ENCODE measurements around the gene COL4A2.

COL4A2 gene

GRCh38 chr13:110551284-110551683 is 244.2 kb downstream of the COL4A2 start:
- DNase-seq (ENCODE audit: low read depth) = no peak
- no peak overlapping the region for H3K4me3 ChIP-seq (ENCODE audit: low read depth, low read length)
- TF ChIP-seq CTCF (IDR thresholded peaks at IDR 0.05; ENCODE audit: low read depth, low read length, missing control alignments) = no peak

GRCh38 chr13:110552767-110553166 is 245.7 kb downstream of the COL4A2 start:
- no peak for DNase-seq (ENCODE audit: low read depth)
- H3K4me3 ChIP-seq (ENCODE audit: low read depth, low read length) = no peak overlapping the region
- no peak for TF ChIP-seq CTCF (IDR thresholded peaks at IDR 0.05; ENCODE audit: low read depth, low read length, missing control alignments)

GRCh38 chr13:110553417-110553816 is 246.3 kb downstream of the COL4A2 start:
- no peak overlapping the region for H3K4me3 ChIP-seq (ENCODE audit: low read depth, low read length)
- TF ChIP-seq CTCF (IDR thresholded peaks at IDR 0.05; ENCODE audit: low read depth, low read length, missing control alignments) = no peak
- DNase-seq (ENCODE audit: low read depth) = no peak

GRCh38 chr13:110554227-110554836 is 247.2 kb downstream of the COL4A2 start:
- DNase-seq (ENCODE audit: low read depth) = no peak
- TF ChIP-seq CTCF (IDR thresholded peaks at IDR 0.05; ENCODE audit: low read depth, low read length, missing control alignments) = no peak
- no peak overlapping the region for H3K4me3 ChIP-seq (ENCODE audit: low read depth, low read length)

- DNase-seq (ENCODE audit: low read depth) = no peak
- no peak overlapping the region for H3K4me3 ChIP-seq (ENCODE audit: low read depth, low read length)
- TF ChIP-seq CTCF (IDR thresholded peaks at IDR 0.05; ENCODE audit: low read depth, low read length, missing control alignments) = no peak
Measured at GRCh38 chr13:110554946-110555345, 247.9 kb downstream of the COL4A2 start.

GRCh38 chr13:110555601-110556223 is 248.6 kb downstream of the COL4A2 start:
- TF ChIP-seq CTCF (IDR thresholded peaks at IDR 0.05; ENCODE audit: low read depth, low read length, missing control alignments) = no peak
- no peak overlapping the region for H3K4me3 ChIP-seq (ENCODE audit: low read depth, low read length)
- no peak for DNase-seq (ENCODE audit: low read depth)

GRCh38 chr13:110556224-110556606 is 249.1 kb downstream of the COL4A2 start:
- no peak for DNase-seq (ENCODE audit: low read depth)
- H3K4me3 ChIP-seq (ENCODE audit: low read depth, low read length) = no peak overlapping the region
- no peak for TF ChIP-seq CTCF (IDR thresholded peaks at IDR 0.05; ENCODE audit: low read depth, low read length, missing control alignments)
